Brain pericyte (primary cell): ENCODE results near the gene CEP83.
"Not testable (repeated sequence)": the region's sequence is repeated elsewhere in the genome, so short reads cannot be mapped to it uniquely, and the experiment has no call there.

Experiments
- DNase-seq: peaks from one replicate; pipeline ENCODE4 v3.0.0-alpha.2; 2012; ENCODE audit warnings: low read depth, low spot score

CEP83 gene

GRCh38 chr12:94459728-94460615, at the start of gene CEP83:
TSS of gene CEP83 (minus strand) at chr12:94459867. CDS start at chr12:94412490, 47,377 bp downstream.
- peak; percentile 57 for DNase-seq

- no peak for DNase-seq
Observed at GRCh38 chr12:94509317-94509716, 49.6 kb upstream of the CEP83 start.

- no peak for DNase-seq
Observed at GRCh38 chr12:94507455-94507854, 47.8 kb upstream of the CEP83 start.

- no peak for DNase-seq
Observed at GRCh38 chr12:94504386-94504785, 44.7 kb upstream of the CEP83 start.

- no peak for DNase-seq
Observed at GRCh38 chr12:94503619-94504018, 44.0 kb upstream of the CEP83 start.

- DNase-seq: no peak
Observed at GRCh38 chr12:94500831-94501567, 41.3 kb upstream of the CEP83 start.

GRCh38 chr12:94498698-94499097, 39.0 kb upstream of the CEP83 start:
- no peak for DNase-seq

GRCh38 chr12:94498073-94498472, 38.4 kb upstream of the CEP83 start:
- no peak for DNase-seq

GRCh38 chr12:94495445-94496115, 35.9 kb upstream of the CEP83 start:
- DNase-seq: no peak

GRCh38 chr12:94491489-94491888, 31.8 kb upstream of the CEP83 start:
- no peak for DNase-seq

- DNase-seq: no peak
Observed at GRCh38 chr12:94488463-94488862, 28.8 kb upstream of the CEP83 start.

GRCh38 chr12:94481734-94482133, 22.1 kb upstream of the CEP83 start:
- no peak for DNase-seq

GRCh38 chr12:94469522-94469921, 9.9 kb upstream of the CEP83 start:
- DNase-seq: no peak

- no peak for DNase-seq
Observed at GRCh38 chr12:94460616-94460959, 921 bp upstream of the CEP83 start.

GRCh38 chr12:94458877-94459727, 565 bp downstream of the CEP83 start:
- DNase-seq: peak; percentile 15

GRCh38 chr12:94457311-94457710, 2.4 kb downstream of the CEP83 start:
- no peak for DNase-seq

GRCh38 chr12:94454318-94454717, 5.3 kb downstream of the CEP83 start:
- not testable (repeated sequence) for DNase-seq

GRCh38 chr12:94445662-94446061, 14.0 kb downstream of the CEP83 start:
- DNase-seq: no peak

GRCh38 chr12:94437303-94437702, 22.4 kb downstream of the CEP83 start:
- DNase-seq: no peak

GRCh38 chr12:94435511-94435927, 24.1 kb downstream of the CEP83 start:
- DNase-seq: no peak

- DNase-seq: no peak
Observed at GRCh38 chr12:94434171-94434570, 25.5 kb downstream of the CEP83 start.
